ENCODE data around the gene SMOC2. TPM values are rescaled to one million over a fixed set of nuclear protein-coding genes. Genes with fewer than 3 reads are reported as not detected.

SMOC2 gene
- total RNA-seq, 3 donors from 2014 or later (not counting 1 experiment from before 2014, with no cell fraction given), result not detected

GRCh38 chr6:168437751-168438150, 3.2 kb upstream of the SMOC2 start:
- ATAC-seq (no peak), DNase-seq (no peak)
- WGBS (ENCODE audit: insufficient coverage), result 89% methylated on average over 9 of the region's 9 CpGs
- Histone ChIP-seq H3K36me3 (ENCODE audit: control insufficient read depth, insufficient read depth, low read length) (no peaks in the 10 kb centered on the region), H3K27me3 (ENCODE audit: control insufficient read depth, insufficient read depth, low read length) (peaks cover 13% of the 10 kb centered on the region), H3K9me3 (ENCODE audit: control insufficient read depth, insufficient read depth, low read length) (no peaks in the 10 kb centered on the region), H3K4me3 (ENCODE audit: low read length) (no peak overlapping the region), H3K4me1 (ENCODE audit: control insufficient read depth, insufficient read depth, low read length) (no peaks in the 10 kb centered on the region), H3K27ac (ENCODE audit: low read length) (no peak overlapping the region)
- no peaks in the 10 kb centered on the region for H3K9me3 Mint-ChIP-seq
- intact Hi-C loops (cut with micrococcal nuclease), result no loop called here
- H3K27ac Mint-ChIP-seq, result no peak overlapping the region
- peaks cover 38 to 54% of the 10 kb centered on the region in 2 donors for H3K27me3 Mint-ChIP-seq (ENCODE audit: low read depth in 2 of 2)
- H3K36me3 Mint-ChIP-seq, result no peaks in the 10 kb centered on the region
- H3K4me3 Mint-ChIP-seq, result no peak overlapping the region
- TF ChIP-seq CTCF (IDR thresholded peaks at IDR 0.05), result no peak
- H3K4me1 Mint-ChIP-seq, result peaks cover 0 to 4% of the 10 kb centered on the region in 2 donors

GRCh38 chr6:168438783-168439520, 2.0 kb upstream of the SMOC2 start:
- no peaks in the 10 kb centered on the region for H3K36me3 Mint-ChIP-seq
- Histone ChIP-seq H3K9me3 (ENCODE audit: control insufficient read depth, insufficient read depth, low read length) (no peaks in the 10 kb centered on the region), H3K4me1 (ENCODE audit: control insufficient read depth, insufficient read depth, low read length) (no peaks in the 10 kb centered on the region), H3K27me3 (ENCODE audit: control insufficient read depth, insufficient read depth, low read length) (peaks cover 13% of the 10 kb centered on the region), H3K27ac (ENCODE audit: low read length) (no peak overlapping the region), H3K4me3 (ENCODE audit: low read length) (no peak overlapping the region), H3K36me3 (ENCODE audit: control insufficient read depth, insufficient read depth, low read length) (no peaks in the 10 kb centered on the region)
- H3K27ac Mint-ChIP-seq, result no peak overlapping the region
- H3K27me3 Mint-ChIP-seq (ENCODE audit: low read depth in 2 of 2), result peaks cover 46 to 65% of the 10 kb centered on the region in 2 donors
- no peak overlapping the region for H3K4me3 Mint-ChIP-seq
- no peak for TF ChIP-seq CTCF (IDR thresholded peaks at IDR 0.05)
- H3K4me1 Mint-ChIP-seq, result peaks cover 0 to 5% of the 10 kb centered on the region in 2 donors
- ATAC-seq (no peak), DNase-seq (no peak)
- H3K9me3 Mint-ChIP-seq, result no peaks in the 10 kb centered on the region
- intact Hi-C loops (cut with micrococcal nuclease), result no loop called here
- 84% methylated on average over 4 of the region's 4 CpGs for WGBS (ENCODE audit: insufficient coverage)

- H3K27me3 Mint-ChIP-seq (ENCODE audit: low read depth in 2 of 2), result peaks cover 54 to 75% of the 10 kb centered on the region in 2 donors
- intact Hi-C loops (cut with micrococcal nuclease), result no loop called here
- H3K27ac ChIP-seq (ENCODE audit: low read length), result no peak overlapping the region
- H3K9me3 ChIP-seq (ENCODE audit: control insufficient read depth, insufficient read depth, low read length), result no peaks in the 10 kb centered on the region
- H3K36me3 Mint-ChIP-seq, result no peaks in the 10 kb centered on the region
- H3K36me3 ChIP-seq (ENCODE audit: control insufficient read depth, insufficient read depth, low read length), result no peaks in the 10 kb centered on the region
- no peaks in the 10 kb centered on the region for H3K9me3 Mint-ChIP-seq
- no peak for ATAC-seq
- no peak overlapping the region for H3K4me3 ChIP-seq (ENCODE audit: low read length)
- no peak overlapping the region for H3K4me3 Mint-ChIP-seq
- H3K27me3 ChIP-seq (ENCODE audit: control insufficient read depth, insufficient read depth, low read length), result peaks cover 13% of the 10 kb centered on the region
- WGBS (ENCODE audit: insufficient coverage), result 54% methylated on average over 8 of the region's 8 CpGs
- TF ChIP-seq CTCF (IDR thresholded peaks at IDR 0.05), result no peak
- H3K27ac Mint-ChIP-seq, result no peak overlapping the region
- no peak for DNase-seq
- H3K4me1 ChIP-seq (ENCODE audit: control insufficient read depth, insufficient read depth, low read length), result no peaks in the 10 kb centered on the region
- peaks cover 0 to 5% of the 10 kb centered on the region in 2 donors for H3K4me1 Mint-ChIP-seq
These were observed 1.1 kb upstream of the SMOC2 start for GRCh38 chr6:168439794-168440450.
